GM12892 (cell line): ENCODE results near the gene CRYL1.

ENCODE experiments used
- DNase-seq: peaks from one replicate; pipeline ENCODE4 v3.0.0; 2011; ENCODE audit not compliant: insufficient read length
- FAIRE-seq: peaks from 2 replicates; lab custom pipeline; 2011; peaks lifted over from hg19 to GRCh38; lab: Jason Lieb, UNC
- POLR2A ChIP-seq: IDR thresholded peaks from 2 replicates; pipeline ENCODE4 v1.6.1; 2011; ENCODE audit warnings: low read depth, low read length, control low read depth
- POLR2AphosphoS5 ChIP-seq: IDR thresholded peaks from 2 replicates; pipeline ENCODE4 v1.6.1; 2011; ENCODE audit warnings: low read depth, low read length, control low read depth
- TAF1 ChIP-seq: IDR thresholded peaks from 2 replicates; pipeline ENCODE4 v1.6.1; 2011; ENCODE audit warnings: low read depth, mild to moderate bottlenecking, control low read depth, low read length, borderline replicate concordance

The CRYL1 gene

DNA sequence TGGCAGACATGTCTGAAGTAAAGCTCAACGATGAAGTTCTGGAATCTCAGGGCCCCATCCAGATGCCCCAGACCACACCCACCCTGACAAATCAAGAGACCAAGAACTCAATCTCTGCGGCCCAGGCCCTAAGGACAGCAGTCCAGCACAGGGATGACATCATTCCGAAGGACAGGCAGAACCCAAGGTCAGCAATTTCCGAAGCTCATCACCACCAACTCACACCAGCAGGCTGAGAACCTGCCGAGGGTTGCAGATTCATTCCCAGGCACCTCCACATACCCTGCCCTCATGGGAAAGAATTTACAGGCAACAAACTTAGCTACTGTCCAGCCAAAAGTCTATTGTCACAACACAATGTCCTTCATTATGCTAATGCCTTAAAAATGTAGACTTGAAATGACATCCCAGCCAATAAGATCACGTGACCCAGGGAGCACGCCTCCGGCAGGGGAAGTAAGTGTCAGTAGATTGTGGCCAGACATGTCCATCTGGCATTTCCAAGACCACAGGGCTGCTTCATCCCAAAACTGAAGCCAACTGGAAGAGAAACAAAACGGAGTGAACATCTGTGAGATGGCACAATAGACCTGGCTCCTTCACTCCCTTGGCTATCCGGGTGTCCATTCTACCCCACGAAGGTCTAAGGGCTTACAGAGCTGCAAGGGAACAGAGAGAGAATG, 98.8 kb downstream of the CRYL1 start:
- DNase-seq: no peak
- no peak for FAIRE-seq
- TF ChIP-seq POLR2AphosphoS5 (no peak), TAF1 (no peak), POLR2A (no peak)

DNA sequence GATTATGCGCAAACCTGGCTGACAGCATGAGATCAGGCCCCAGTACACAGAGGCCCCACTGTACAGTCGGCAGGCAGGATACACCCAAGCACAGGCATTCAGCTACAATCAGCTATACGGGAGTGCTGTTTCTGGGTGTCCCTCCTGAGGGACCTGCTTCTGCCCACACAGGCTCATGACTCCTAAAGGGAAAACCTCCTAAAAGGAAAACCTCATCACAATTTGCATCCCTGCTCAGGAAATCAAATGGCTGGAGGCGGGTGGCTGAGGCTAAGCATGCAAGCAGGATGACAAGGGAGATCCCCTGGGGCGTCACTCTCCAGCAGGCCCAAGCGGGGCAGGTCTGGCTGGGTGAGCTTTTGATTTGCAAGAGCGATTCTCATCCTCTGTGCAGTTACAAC, 99.8 kb downstream of the CRYL1 start:
- no peak for FAIRE-seq
- no peak for TF ChIP-seq TAF1
- no peak for TF ChIP-seq POLR2A
- no peak for TF ChIP-seq POLR2AphosphoS5

GRCh38 chr13:20424949-20425348, 100.7 kb downstream of the CRYL1 start:
- DNase-seq (no peak), FAIRE-seq (no peak)
- TF ChIP-seq POLR2AphosphoS5: no peak
- no peak for TF ChIP-seq POLR2A
- TF ChIP-seq TAF1: no peak

More for the DNA sequence above, 99.8 kb downstream of the CRYL1 start:
- no peak for DNase-seq

DNA sequence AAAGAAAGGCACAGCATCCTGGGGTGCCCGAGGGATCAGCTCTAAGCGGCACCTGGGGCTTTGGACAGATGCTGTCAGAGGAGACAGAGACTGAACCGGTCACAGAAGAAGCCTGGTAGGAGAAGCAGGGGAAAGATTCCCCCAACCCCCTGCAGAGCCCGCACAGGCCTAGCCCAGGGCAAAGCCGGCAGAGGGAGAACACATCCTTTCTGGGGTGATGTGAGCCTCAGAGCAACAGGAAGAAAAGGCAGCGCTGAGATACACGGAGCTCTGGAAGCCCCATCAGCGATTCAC, 101.2 kb downstream of the CRYL1 start:
- TF ChIP-seq POLR2A: no peak
- no peak for TF ChIP-seq POLR2AphosphoS5
- FAIRE-seq (no peak), DNase-seq (no peak)

DNA sequence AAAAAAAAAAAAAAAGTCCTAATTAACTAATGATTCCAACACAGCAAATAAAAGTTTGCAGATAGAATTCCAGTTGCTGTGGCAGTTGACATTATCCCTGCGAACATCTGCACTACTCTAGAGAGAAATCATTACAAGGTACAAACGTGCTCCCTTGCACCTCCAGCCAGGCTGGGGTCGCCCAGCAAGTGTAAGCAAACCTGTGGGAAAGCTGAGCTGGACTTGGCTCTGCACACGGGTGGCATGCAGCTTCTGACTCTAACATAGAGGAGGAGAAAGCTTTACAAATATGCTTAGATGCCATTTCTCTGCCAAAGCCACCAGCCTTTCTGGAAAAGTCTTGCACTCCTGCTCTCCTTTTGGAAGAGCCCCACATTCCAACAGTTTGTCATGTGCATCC, 103.3 kb downstream of the CRYL1 start:
- DNase-seq (no peak), FAIRE-seq (no peak)
- TF ChIP-seq POLR2AphosphoS5: no peak
- no peak for TF ChIP-seq TAF1
- TF ChIP-seq POLR2A: no peak

- FAIRE-seq (no peak), DNase-seq (no peak)
- no peak for TF ChIP-seq TAF1
- TF ChIP-seq POLR2AphosphoS5: no peak
- no peak for TF ChIP-seq POLR2A
Observed at GRCh38 chr13:20420938-20421337, 104.7 kb downstream of the CRYL1 start.

GRCh38 chr13:20418953-20419352, 106.7 kb downstream of the CRYL1 start:
- TF ChIP-seq POLR2AphosphoS5: no peak
- no peak for FAIRE-seq
- no peak for DNase-seq

- no peak for TF ChIP-seq TAF1
- no peak for TF ChIP-seq POLR2A
- no peak for TF ChIP-seq POLR2AphosphoS5
- no peak for FAIRE-seq
Observed at GRCh38 chr13:20416223-20416745, 109.4 kb downstream of the CRYL1 start.

GRCh38 chr13:20415694-20416107, 110.0 kb downstream of the CRYL1 start:
- DNase-seq (no peak), FAIRE-seq (no peak)
- TF ChIP-seq TAF1 (no peak), POLR2A (no peak), POLR2AphosphoS5 (no peak)

More at GRCh38 chr13:20416223-20416745, 109.4 kb downstream of the CRYL1 start:
- DNase-seq: no peak

- FAIRE-seq: no peak
Observed at GRCh38 chr13:20415306-20415679, 110.4 kb downstream of the CRYL1 start.

GRCh38 chr13:20414546-20415305, 110.9 kb downstream of the CRYL1 start:
- FAIRE-seq: no peak
- TF ChIP-seq TAF1: no peak
- no peak for TF ChIP-seq POLR2A
- TF ChIP-seq POLR2AphosphoS5: no peak
- no peak for DNase-seq

More at GRCh38 chr13:20415306-20415679, 110.4 kb downstream of the CRYL1 start:
- TF ChIP-seq POLR2AphosphoS5 (no peak), TAF1 (no peak)
- DNase-seq: no peak

DNA sequence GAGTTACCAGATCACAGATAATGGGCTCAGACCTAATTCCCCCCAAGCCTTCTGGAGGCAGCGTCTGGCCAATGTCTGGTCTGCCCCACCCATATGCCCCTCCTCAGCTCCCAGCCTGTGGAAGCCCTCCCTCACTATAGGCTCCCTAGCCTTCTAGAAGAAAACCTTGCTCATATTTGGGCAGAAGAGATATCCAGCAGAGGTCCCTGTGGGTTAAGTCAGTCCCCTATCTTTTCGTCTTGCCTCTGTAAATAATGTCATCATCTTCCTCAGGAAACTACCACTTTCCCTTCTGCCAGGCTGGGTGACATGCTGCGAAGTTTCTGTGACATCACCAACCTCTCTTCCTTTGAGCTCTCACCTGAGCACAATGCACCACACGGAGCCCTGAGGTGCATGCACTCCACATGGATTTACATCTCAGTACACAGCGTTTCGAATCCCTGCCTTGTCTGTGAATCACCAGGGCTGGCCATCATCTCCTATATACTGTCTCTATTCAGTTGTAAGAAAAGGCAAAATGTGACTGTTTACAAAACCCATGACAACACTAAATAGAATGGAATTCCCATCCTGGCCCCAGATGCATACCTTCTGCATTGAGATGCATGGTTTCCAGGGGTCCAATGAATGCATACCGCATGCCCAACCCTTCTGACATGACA, 112.8 kb downstream of the CRYL1 start:
- TF ChIP-seq POLR2AphosphoS5: no peak
- TF ChIP-seq POLR2A: no peak
- no peak for TF ChIP-seq TAF1
- DNase-seq (no peak), FAIRE-seq (no peak)
